ENCODE measurements around the gene ARRDC3.
"Not testable (repeated sequence)": the region's sequence is repeated elsewhere in the genome, so short reads cannot be mapped to it uniquely, and the experiment has no call there.

The ARRDC3 gene

GRCh38 chr5:91386120-91386519 lies 3.0 kb upstream of the ARRDC3 start:
- DNase-seq (ENCODE audit: low spot score), result no peak

GRCh38 chr5:91385596-91385995 lies 2.5 kb upstream of the ARRDC3 start:
- not testable (repeated sequence) for H3K27ac ChIP-seq (ENCODE audit: poor library complexity, severe bottlenecking)

More at GRCh38 chr5:91386120-91386519, 3.0 kb upstream of the ARRDC3 start:
- no peaks in the 10 kb centered on the region for H3K27me3 ChIP-seq (ENCODE audit: insufficient read depth, poor library complexity, severe bottlenecking)
- no peak overlapping the region for H3K27ac ChIP-seq (ENCODE audit: poor library complexity, severe bottlenecking)
- no peak overlapping the region for H3K4me3 ChIP-seq (ENCODE audit: severe bottlenecking)
- peaks cover 4% of the 10 kb centered on the region for H3K4me1 ChIP-seq (ENCODE audit: insufficient read depth, poor library complexity, severe bottlenecking)
- peaks cover 18% of the 10 kb centered on the region for H3K36me3 ChIP-seq (ENCODE audit: low read depth)
- TF ChIP-seq CTCF (IDR thresholded peaks at IDR 0.05; ENCODE audit: poor library complexity, severe bottlenecking), result no peak
- ATAC-seq (ENCODE audit: low read depth), result no peak
- H3K9me3 ChIP-seq (ENCODE audit: severe bottlenecking), result no peaks in the 10 kb centered on the region

GRCh38 chr5:91384671-91385430 lies 1.7 kb upstream of the ARRDC3 start:
- ATAC-seq (ENCODE audit: low read depth) (peak; percentile 3; the same call in 2 of the 3 replicates), DNase-seq (ENCODE audit: low spot score) (no peak)
- Histone ChIP-seq H3K36me3 (ENCODE audit: low read depth) (peaks cover 25% of the 10 kb centered on the region), H3K27me3 (ENCODE audit: insufficient read depth, poor library complexity, severe bottlenecking) (no peaks in the 10 kb centered on the region), H3K27ac (ENCODE audit: poor library complexity, severe bottlenecking) (peak overlapping the region; percentile 97), H3K4me3 (ENCODE audit: severe bottlenecking) (peak overlapping the region; percentile 63), H3K4me1 (ENCODE audit: insufficient read depth, poor library complexity, severe bottlenecking) (peaks cover 4% of the 10 kb centered on the region), H3K9me3 (ENCODE audit: severe bottlenecking) (no peaks in the 10 kb centered on the region)
- TF ChIP-seq CTCF (IDR thresholded peaks at IDR 0.05; ENCODE audit: poor library complexity, severe bottlenecking), result peak; percentile 100

More at GRCh38 chr5:91385596-91385995, 2.5 kb upstream of the ARRDC3 start:
- peaks cover 22% of the 10 kb centered on the region for H3K36me3 ChIP-seq (ENCODE audit: low read depth)
- not testable (repeated sequence) for DNase-seq (ENCODE audit: low spot score); H3K27me3 ChIP-seq (ENCODE audit: insufficient read depth, poor library complexity, severe bottlenecking); ATAC-seq (ENCODE audit: low read depth); H3K4me1 ChIP-seq (ENCODE audit: insufficient read depth, poor library complexity, severe bottlenecking); H3K4me3 ChIP-seq (ENCODE audit: severe bottlenecking); H3K9me3 ChIP-seq (ENCODE audit: severe bottlenecking)

GRCh38 chr5:91383956-91384300 lies 811 bp upstream of the ARRDC3 start:
- no peak for TF ChIP-seq CTCF (IDR thresholded peaks at IDR 0.05; ENCODE audit: poor library complexity, severe bottlenecking)
- Histone ChIP-seq H3K27ac (ENCODE audit: poor library complexity, severe bottlenecking) (peak overlapping the region; percentile 97), H3K4me1 (ENCODE audit: insufficient read depth, poor library complexity, severe bottlenecking) (peaks cover 4% of the 10 kb centered on the region), H3K9me3 (ENCODE audit: severe bottlenecking) (no peaks in the 10 kb centered on the region), H3K27me3 (ENCODE audit: insufficient read depth, poor library complexity, severe bottlenecking) (no peaks in the 10 kb centered on the region), H3K36me3 (ENCODE audit: low read depth) (peaks cover 34% of the 10 kb centered on the region), H3K4me3 (ENCODE audit: severe bottlenecking) (peak overlapping the region; percentile 63)
- DNase-seq (ENCODE audit: low spot score) (no peak), ATAC-seq (ENCODE audit: low read depth) (no peak)

- no peaks in the 10 kb centered on the region for H3K9me3 ChIP-seq (ENCODE audit: severe bottlenecking)
- peaks cover 18% of the 10 kb centered on the region for H3K4me1 ChIP-seq (ENCODE audit: insufficient read depth, poor library complexity, severe bottlenecking)
- peak overlapping the region; percentile 63 for H3K4me3 ChIP-seq (ENCODE audit: severe bottlenecking)
- DNase-seq (ENCODE audit: low spot score) (no peak), ATAC-seq (ENCODE audit: low read depth) (no peak)
- TF ChIP-seq CTCF (IDR thresholded peaks at IDR 0.05; ENCODE audit: poor library complexity, severe bottlenecking), result no peak
- peak overlapping the region; percentile 97 for H3K27ac ChIP-seq (ENCODE audit: poor library complexity, severe bottlenecking)
- no peaks in the 10 kb centered on the region for H3K27me3 ChIP-seq (ENCODE audit: insufficient read depth, poor library complexity, severe bottlenecking)
- peaks cover 47% of the 10 kb centered on the region for H3K36me3 ChIP-seq (ENCODE audit: low read depth)
These were observed 539 bp downstream of the ARRDC3 start for GRCh38 chr5:91382530-91383026.
